ENCODE data around the gene PUM2.

The PUM2 gene

DNA sequence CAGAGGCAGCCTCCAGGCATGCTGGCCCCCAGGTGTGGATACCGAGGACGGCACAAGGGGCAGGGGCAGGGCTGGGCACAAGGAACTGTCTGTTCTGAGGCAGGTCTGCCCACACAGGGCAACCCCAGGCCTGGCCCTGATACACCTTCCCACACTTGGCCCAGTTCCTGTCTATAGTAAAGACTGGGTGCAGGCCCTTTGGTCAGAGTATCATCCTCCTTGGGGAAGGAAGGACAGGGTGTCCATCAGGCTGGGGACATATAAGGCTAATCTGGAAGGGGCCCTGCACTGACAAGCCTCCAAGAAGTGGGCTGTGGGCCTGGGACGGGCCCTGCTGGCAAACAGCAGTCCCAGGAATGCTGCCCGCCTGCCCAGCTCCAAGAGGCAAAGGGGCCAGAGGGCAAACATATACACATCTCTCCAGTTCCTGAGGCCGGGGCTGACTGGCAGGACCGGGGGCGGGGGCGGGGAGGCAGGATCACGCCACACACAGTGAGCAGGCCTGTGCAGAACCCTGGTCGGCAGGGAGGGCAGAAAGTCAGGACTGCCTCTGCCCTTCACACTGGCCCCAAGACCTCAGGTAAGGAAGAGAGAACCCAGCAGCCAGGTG is 144.6 kb downstream of the PUM2 start:
- in situ Hi-C loops (cut with HindIII; ENCODE audit: low sequenced_read_pairs) = no loop called here

GRCh38 chr2:20205069-20205468 is 145.6 kb downstream of the PUM2 start:
- in situ Hi-C loops (cut with HindIII; ENCODE audit: low sequenced_read_pairs) = no loop called here

DNA sequence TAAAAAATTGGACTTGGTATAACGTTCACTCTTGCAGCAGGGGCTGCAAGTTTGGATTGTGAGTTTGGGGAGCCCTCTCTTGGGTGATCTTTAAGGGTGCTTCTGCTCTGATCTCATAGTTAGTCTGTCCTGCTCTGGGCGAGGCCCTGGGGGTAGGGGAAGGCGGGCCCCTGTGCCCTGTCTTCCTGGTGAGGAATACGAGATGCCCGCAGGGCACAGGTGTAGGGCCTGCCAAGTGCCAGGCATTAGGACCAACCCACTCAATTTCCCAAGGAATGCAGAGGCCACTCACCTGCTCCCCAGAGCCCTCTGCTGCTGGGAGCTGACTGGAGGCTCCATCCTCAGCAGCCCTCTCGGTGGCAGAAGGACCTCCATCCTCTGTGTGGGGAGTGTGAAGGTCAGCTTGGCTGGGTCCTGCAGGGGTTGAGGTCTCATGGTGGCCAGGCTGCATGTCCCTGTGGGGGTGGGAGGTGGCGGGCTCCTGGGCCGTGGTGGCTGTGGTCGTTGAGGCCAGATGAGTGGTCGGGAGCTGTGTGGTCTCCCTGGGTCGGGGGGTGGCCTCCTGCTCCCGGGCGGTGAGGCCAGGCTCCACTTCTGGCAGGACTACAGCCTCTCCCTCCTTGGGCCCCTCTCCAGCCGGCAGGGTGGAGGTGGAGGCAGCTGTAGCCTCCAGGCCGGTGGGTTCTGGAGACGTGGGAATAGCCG is 147.0 kb downstream of the PUM2 start:
- in situ Hi-C loops (cut with HindIII; ENCODE audit: low sequenced_read_pairs) = no loop called here

DNA sequence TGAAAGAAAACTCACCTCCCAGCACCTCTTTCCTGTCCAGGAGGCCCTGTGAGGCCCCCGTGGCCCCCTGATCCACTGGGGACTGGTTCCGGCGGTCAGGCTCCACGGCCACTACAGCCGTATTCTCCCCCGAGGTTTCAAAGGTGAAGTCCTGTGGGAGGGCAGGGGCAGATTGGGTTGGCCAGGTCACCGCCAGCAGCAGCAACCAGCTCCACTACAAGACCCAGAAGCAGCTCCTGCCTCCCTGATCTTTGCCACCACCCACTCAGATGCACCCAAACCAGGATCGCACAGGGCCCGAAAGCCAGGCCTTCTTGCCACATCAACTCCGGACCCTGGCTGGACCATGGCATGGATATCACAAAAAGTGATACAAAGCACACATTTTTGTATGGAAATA is 147.6 kb downstream of the PUM2 start:
- in situ Hi-C loops (cut with HindIII; ENCODE audit: low sequenced_read_pairs) = no loop called here

- in situ Hi-C loops (cut with HindIII; ENCODE audit: low sequenced_read_pairs) = no loop called here
Measured at GRCh38 chr2:20201671-20202070, 149.0 kb downstream of the PUM2 start.

DNA sequence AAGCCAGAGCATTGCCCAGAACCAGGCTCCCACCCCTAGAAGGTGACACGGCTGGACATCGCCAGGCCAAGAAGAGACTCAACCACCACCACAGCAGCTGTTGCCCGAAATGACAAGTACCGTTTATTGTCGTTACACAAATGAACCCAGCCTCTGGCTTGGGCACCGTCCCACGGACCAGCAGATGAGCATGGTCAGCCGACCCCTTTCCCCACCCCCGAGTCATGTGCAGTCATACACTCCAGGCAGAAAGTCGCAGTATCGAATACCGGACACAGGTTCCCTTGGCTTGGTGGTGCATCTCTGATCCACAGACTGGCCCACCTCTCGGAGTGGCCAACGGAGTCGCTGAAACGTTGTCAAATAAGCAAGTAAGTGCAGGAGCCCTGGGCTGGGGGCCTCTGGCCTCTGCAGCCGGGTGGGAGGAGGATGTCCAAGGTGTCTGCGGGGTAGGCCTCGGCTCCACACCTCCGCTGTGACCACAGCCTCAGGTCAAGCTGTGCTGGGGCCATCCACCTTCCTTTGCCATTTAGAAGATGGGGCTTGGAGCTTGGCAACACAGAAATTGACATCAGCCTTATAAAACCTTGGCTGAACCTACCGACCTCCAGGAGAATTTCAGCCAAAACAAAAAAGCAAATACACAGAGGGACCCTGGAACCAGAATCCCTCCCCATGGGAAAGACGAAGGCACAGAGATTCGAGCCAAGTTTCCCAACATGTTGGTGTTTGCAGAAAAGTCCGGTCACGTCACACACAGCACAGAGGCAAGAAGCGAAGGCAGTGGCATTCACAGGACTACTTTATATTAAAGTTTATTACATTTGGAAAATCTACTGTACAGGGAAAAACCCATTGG is 149.7 kb downstream of the PUM2 start:
- in situ Hi-C loops (cut with HindIII; ENCODE audit: low sequenced_read_pairs) = no loop called here

- in situ Hi-C loops (cut with HindIII; ENCODE audit: low sequenced_read_pairs) = no loop called here
Measured at GRCh38 chr2:20199633-20200270, 150.9 kb downstream of the PUM2 start.

DNA sequence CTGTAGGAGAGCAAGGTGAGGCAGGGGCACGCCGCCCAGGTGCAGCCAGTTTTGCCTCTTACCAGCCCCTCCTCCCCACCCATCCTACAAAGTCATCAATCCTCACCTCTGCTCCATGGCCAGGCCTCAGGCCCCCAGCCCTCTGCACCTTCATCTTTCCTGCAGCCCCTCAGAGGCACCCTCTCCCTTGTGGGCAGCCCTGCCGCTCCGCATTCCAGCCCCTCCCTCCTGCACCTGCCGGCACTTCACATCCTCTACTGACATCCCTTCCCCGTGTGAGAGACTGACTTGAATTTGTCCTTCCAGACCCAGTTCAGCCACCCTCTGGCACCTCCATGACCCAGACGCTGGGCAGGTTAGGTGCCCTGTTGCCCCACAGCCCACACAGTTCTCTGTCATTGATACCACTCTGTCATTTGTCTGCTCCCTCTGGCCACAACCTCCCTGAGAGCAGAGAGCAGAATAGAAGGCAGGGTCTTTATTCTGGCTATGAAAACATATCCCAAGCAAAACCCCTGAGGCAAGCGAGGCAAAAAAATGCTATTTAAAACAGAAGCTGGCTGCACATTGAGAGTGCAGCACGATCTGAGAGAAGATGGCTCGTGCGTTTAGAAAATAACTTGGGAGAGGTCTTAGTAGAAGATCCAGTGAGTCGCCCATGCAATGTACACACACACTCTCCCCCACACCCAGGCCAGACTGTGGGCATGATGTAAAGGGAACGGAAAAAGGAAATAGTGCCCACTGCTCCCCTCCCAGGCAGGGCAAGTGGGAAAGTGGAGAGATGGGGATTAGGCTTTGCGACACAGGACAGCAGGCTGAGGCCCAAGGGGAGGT is 151.6 kb downstream of the PUM2 start:
- in situ Hi-C loops (cut with HindIII; ENCODE audit: low sequenced_read_pairs) = no loop called here
